BLaER1 treated with 17β-estradiol and CSF1 and Interleukin-3, amounts not matched to agents 10 nM and 100 nM (cell line): Measurements from ENCODE around the gene AOC1.

ENCODE experiments used
- H3K27ac ChIP-seq, 11 experiments: shearing (Covaris generic); formaldehyde crosslinking; 2 replicates each; pipeline ENCODE4 v1.8.1; 2022
- H3K27me3 ChIP-seq, 11 experiments: shearing (Covaris generic); formaldehyde crosslinking; 2 replicates each; pipeline ENCODE4 v1.8.1; 2022
- H3K36me3 ChIP-seq, 11 experiments: shearing (Covaris generic); formaldehyde crosslinking; 2 replicates each; pipeline ENCODE4 v1.8.1; 2022
- H3K4me1 ChIP-seq, 10 experiments: shearing (Covaris generic); formaldehyde crosslinking; 2 replicates each; pipeline ENCODE4 v1.8.1; 2022
- H3K4me2 ChIP-seq, 11 experiments: shearing (Covaris generic); formaldehyde crosslinking; 2 replicates each; pipeline ENCODE4 v1.8.1; 2022
- H3K4me3 ChIP-seq, 10 experiments: shearing (Covaris generic); formaldehyde crosslinking; 2 replicates each; pipeline ENCODE4 v1.8.1; 2022
- H3K9ac ChIP-seq, 11 experiments: shearing (Covaris generic); formaldehyde crosslinking; 2 replicates each; pipeline ENCODE4 v1.8.1; 2022
- H3K9me3 ChIP-seq, 11 experiments: shearing (Covaris generic); formaldehyde crosslinking; replicated peaks in 1 of 11; 2 replicates each; pipeline ENCODE4 v1.8.1; 2022
- H4K20me1 ChIP-seq, 11 experiments: shearing (Covaris generic); formaldehyde crosslinking; 2 replicates each; pipeline ENCODE4 v1.8.1; 2022
- Cebpa-rat ChIP-seq, 11 experiments: shearing (Covaris generic); IDR thresholded peaks; 2 replicates each; pipeline ENCODE4 v1.8.1; 2022

The AOC1 gene

GRCh38 chr7:150829426-150829825, 22.9 kb upstream of the AOC1 start:
- H3K27me3 ChIP-seq = no peaks in the 10 kb centered on the region
- no peak overlapping the region for H3K27ac ChIP-seq
- H3K4me2 ChIP-seq = peak overlapping the region in 5 of 11 experiments; percentile 7 to 38 (median 27); a peak in 6 of 22 replicates
- TF ChIP-seq Cebpa-rat (IDR thresholded peaks at IDR 0.05) = no peak
- peaks cover 0 to 11% (median 3%) of the 10 kb centered on the region in 10 experiments; a peak in 7 of 20 replicates for H3K4me1 ChIP-seq
- H4K20me1 ChIP-seq = no peaks in the 10 kb centered on the region
- no peaks in the 10 kb centered on the region for H3K36me3 ChIP-seq
- H3K4me3 ChIP-seq = no peak overlapping the region
- no peak overlapping the region for H3K9ac ChIP-seq
- peaks cover 0 to 3% (median 0%) of the 10 kb centered on the region in 11 experiments; a peak in 2 of 22 replicates for H3K9me3 ChIP-seq

- Histone ChIP-seq H3K9ac (no peak overlapping the region), H3K4me1 (peaks cover 0 to 19% (median 3%) of the 10 kb centered on the region in 10 experiments; a peak in 7 of 20 replicates), H3K36me3 (no peaks in the 10 kb centered on the region), H3K4me3 (no peak overlapping the region), H3K9me3 (peaks cover 0 to 3% (median 0%) of the 10 kb centered on the region in 11 experiments; a peak in 2 of 22 replicates), H4K20me1 (no peaks in the 10 kb centered on the region), H3K4me2 (no peak overlapping the region), H3K27me3 (no peaks in the 10 kb centered on the region), H3K27ac (no peak overlapping the region)
- no peak for TF ChIP-seq Cebpa-rat (IDR thresholded peaks at IDR 0.05)
Observed at GRCh38 chr7:150830937-150831336, 21.4 kb upstream of the AOC1 start.

- no peak overlapping the region for H3K9ac ChIP-seq
- no peak overlapping the region for H3K4me3 ChIP-seq
- H3K27ac ChIP-seq = no peak overlapping the region
- H3K4me2 ChIP-seq = no peak overlapping the region
- H3K4me1 ChIP-seq = peaks cover 0 to 19% (median 3%) of the 10 kb centered on the region in 10 experiments; a peak in 7 of 20 replicates
- H3K9me3 ChIP-seq = peaks cover 0 to 3% (median 0%) of the 10 kb centered on the region in 11 experiments; a peak in 2 of 22 replicates
- no peaks in the 10 kb centered on the region for H3K27me3 ChIP-seq
- H3K36me3 ChIP-seq = no peaks in the 10 kb centered on the region
- no peak for TF ChIP-seq Cebpa-rat (IDR thresholded peaks at IDR 0.05)
- no peaks in the 10 kb centered on the region for H4K20me1 ChIP-seq
Observed at GRCh38 chr7:150831851-150832250, 20.5 kb upstream of the AOC1 start.

- Histone ChIP-seq H3K4me1 (peaks cover 0 to 12% (median under 1%) of the 10 kb centered on the region in 10 experiments; a peak in 6 of 20 replicates), H3K36me3 (no peaks in the 10 kb centered on the region), H4K20me1 (no peaks in the 10 kb centered on the region), H3K9me3 (peaks cover 0 to 3% (median 0%) of the 10 kb centered on the region in 11 experiments; a peak in 2 of 22 replicates), H3K4me3 (no peak overlapping the region), H3K27me3 (no peaks in the 10 kb centered on the region), H3K9ac (no peak overlapping the region), H3K27ac (no peak overlapping the region), H3K4me2 (peak overlapping the region in 1 of 11 experiments; percentile 28; a peak in 1 of 22 replicates)
- TF ChIP-seq Cebpa-rat (IDR thresholded peaks at IDR 0.05) = no peak
Observed at GRCh38 chr7:150835019-150835418, 17.3 kb upstream of the AOC1 start.

GRCh38 chr7:150835702-150836280, 16.5 kb upstream of the AOC1 start:
- Histone ChIP-seq H3K27ac (no peak overlapping the region), H3K9ac (no peak overlapping the region), H3K4me3 (no peak overlapping the region), H3K4me2 (no peak overlapping the region), H4K20me1 (no peaks in the 10 kb centered on the region), H3K27me3 (no peaks in the 10 kb centered on the region), H3K9me3 (peaks cover 0 to 3% (median 0%) of the 10 kb centered on the region in 11 experiments; a peak in 2 of 22 replicates), H3K4me1 (peaks cover 0 to 16% (median 5%) of the 10 kb centered on the region in 10 experiments; a peak in 8 of 20 replicates), H3K36me3 (no peaks in the 10 kb centered on the region)
- TF ChIP-seq Cebpa-rat (IDR thresholded peaks at IDR 0.05) = no peak

- Histone ChIP-seq H3K9ac (no peak overlapping the region), H3K36me3 (no peaks in the 10 kb centered on the region), H3K4me1 (peaks cover 0 to 16% (median 5%) of the 10 kb centered on the region in 10 experiments; a peak in 8 of 20 replicates), H3K27me3 (no peaks in the 10 kb centered on the region), H3K4me3 (no peak overlapping the region), H3K4me2 (no peak overlapping the region), H4K20me1 (no peaks in the 10 kb centered on the region), H3K27ac (no peak overlapping the region), H3K9me3 (peaks cover 0 to 11% (median 0%) of the 10 kb centered on the region in 11 experiments; a peak in 3 of 22 replicates)
- no peak for TF ChIP-seq Cebpa-rat (IDR thresholded peaks at IDR 0.05)
Observed at GRCh38 chr7:150838965-150839650, 13.2 kb upstream of the AOC1 start.

- H3K4me2 ChIP-seq = no peak overlapping the region
- H3K36me3 ChIP-seq = no peaks in the 10 kb centered on the region
- no peaks in the 10 kb centered on the region for H3K27me3 ChIP-seq
- peaks cover 0 to 35% (median 5%) of the 10 kb centered on the region in 10 experiments; a peak in 9 of 20 replicates for H3K4me1 ChIP-seq
- H3K9me3 ChIP-seq = peaks cover 0 to 11% (median 0%) of the 10 kb centered on the region in 11 experiments; a peak in 3 of 22 replicates
- H3K9ac ChIP-seq = no peak overlapping the region
- no peak overlapping the region for H3K27ac ChIP-seq
- no peaks in the 10 kb centered on the region for H4K20me1 ChIP-seq
- TF ChIP-seq Cebpa-rat (IDR thresholded peaks at IDR 0.05) = no peak
- H3K4me3 ChIP-seq = no peak overlapping the region
Observed at GRCh38 chr7:150842018-150842417, 10.3 kb upstream of the AOC1 start.

GRCh38 chr7:150842716-150843115, 9.6 kb upstream of the AOC1 start:
- Histone ChIP-seq H3K36me3 (no peaks in the 10 kb centered on the region), H3K27me3 (no peaks in the 10 kb centered on the region), H4K20me1 (no peaks in the 10 kb centered on the region), H3K9me3 (peaks cover 0 to 11% (median 0%) of the 10 kb centered on the region in 11 experiments; a peak in 3 of 22 replicates), H3K9ac (no peak overlapping the region), H3K4me3 (no peak overlapping the region), H3K4me1 (peaks cover 0 to 36% (median 5%) of the 10 kb centered on the region in 10 experiments; a peak in 9 of 20 replicates), H3K4me2 (no peak overlapping the region), H3K27ac (no peak overlapping the region)
- TF ChIP-seq Cebpa-rat (IDR thresholded peaks at IDR 0.05) = no peak

GRCh38 chr7:150845421-150845861, 6.9 kb upstream of the AOC1 start:
- no peaks in the 10 kb centered on the region for H3K36me3 ChIP-seq
- no peaks in the 10 kb centered on the region for H3K27me3 ChIP-seq
- peak overlapping the region in 2 of 11 experiments; percentile 11 to 49; a peak in 2 of 22 replicates for H3K27ac ChIP-seq
- no peak overlapping the region for H3K4me3 ChIP-seq
- peak overlapping the region in 2 of 11 experiments; percentile 31 to 45; a peak in 3 of 22 replicates for H3K9ac ChIP-seq
- no peaks in the 10 kb centered on the region for H4K20me1 ChIP-seq
- H3K4me1 ChIP-seq = peaks cover 0 to 30% (median 1%) of the 10 kb centered on the region in 10 experiments; a peak in 9 of 20 replicates
- H3K9me3 ChIP-seq = peaks cover 0 to 11% (median 0%) of the 10 kb centered on the region in 11 experiments; a peak in 3 of 22 replicates
- peak overlapping the region in 3 of 11 experiments; percentile 54 to 90 (median 80); a peak in 6 of 22 replicates for H3K4me2 ChIP-seq
- TF ChIP-seq Cebpa-rat (IDR thresholded peaks at IDR 0.05) = no peak
